DND-41 (cell line): ENCODE results near the gene IL22RA1.

Experiments
- ATAC-seq: fragments of 200-7000 bp; cut with Tn5 transposase; 3 replicates; pipeline ENCODE4 v1.9.1; 2021; ENCODE audit warnings: low read depth; ENCODE audit not compliant: insufficient read depth
- DNase-seq: peaks from one replicate; pipeline ENCODE4 v3.0.0-alpha.2; 2020
- H2AFZ ChIP-seq: 2 replicates; pipeline ENCODE4 v1.6.0; 2012; ENCODE audit warnings: low read depth, low read length
- H3K27ac ChIP-seq: 2 replicates; pipeline ENCODE4 v1.5.1; 2012; ENCODE audit warnings: low read length, inconsistent platforms
- H3K27me3 ChIP-seq: fragments of 200-600 bp; sonication (generic); 2 replicates; pipeline ENCODE4 v1.6.0; 2012; ENCODE audit warnings: low read length, mild to moderate bottlenecking, inconsistent platforms; ENCODE audit not compliant: insufficient read depth, poor library complexity
- H3K36me3 ChIP-seq: 2 replicates; pipeline ENCODE4 v1.5.1; 2012; ENCODE audit warnings: low read length, inconsistent platforms; ENCODE audit not compliant: insufficient read depth
- H3K4me1 ChIP-seq: 2 replicates; pipeline ENCODE4 v1.5.1; 2012; ENCODE audit warnings: mild to moderate bottlenecking, low read length; ENCODE audit not compliant: insufficient read depth
- H3K4me2 ChIP-seq: 2 replicates; pipeline ENCODE4 v1.6.0; 2012; ENCODE audit warnings: mild to moderate bottlenecking, moderate library complexity, low read length, inconsistent platforms; ENCODE audit not compliant: insufficient read depth
- H3K4me3 ChIP-seq, 2 experiments: fragments of 200-600 bp in 1 of 2; shearing (Covaris generic) in 1 of 2; 2 replicates each; pipeline ENCODE4 v1.5.1; 2012 to 2016; ENCODE audit warnings: inconsistent platforms in 2 of 2, low read length in 2 of 2, mild to moderate bottlenecking in 2 of 2, low read depth in 1 of 2, moderate library complexity in 1 of 2
- H3K79me2 ChIP-seq: 2 replicates; pipeline ENCODE4 v1.6.0; 2012; ENCODE audit warnings: low read length, inconsistent platforms; ENCODE audit not compliant: insufficient read depth
- H3K9ac ChIP-seq: 2 replicates; pipeline ENCODE4 v1.6.0; 2012; ENCODE audit warnings: low read depth, mild to moderate bottlenecking, inconsistent platforms, low read length, moderate library complexity
- H3K9me3 ChIP-seq: 2 replicates; pipeline ENCODE4 v1.5.1; 2012; ENCODE audit warnings: low read length, moderate library complexity, mild to moderate bottlenecking, inconsistent platforms; ENCODE audit not compliant: insufficient read depth, severe bottlenecking
- H4K20me1 ChIP-seq: 2 replicates; pipeline ENCODE4 v1.6.0; 2012; ENCODE audit warnings: low read length; ENCODE audit not compliant: insufficient read depth
- EZH2 ChIP-seq: IDR thresholded peaks from 3 replicates; pipeline ENCODE4 v1.6.1; 2012; ENCODE audit warnings: borderline replicate concordance, low read depth, mild to moderate bottlenecking, moderate library complexity, low read length, inconsistent platforms; ENCODE audit not compliant: severe bottlenecking
- TF ChIP-seq, protein P1 (sequence below): IDR thresholded peaks from 2 replicates; pipeline ENCODE4 v1.5.1; 2012; ENCODE audit warnings: borderline replicate concordance, low read length, moderate library complexity, mild to moderate bottlenecking; ENCODE audit not compliant: poor library complexity, severe bottlenecking; ENCODE audit errors: extremely low read depth

IL22RA1 gene

DNA sequence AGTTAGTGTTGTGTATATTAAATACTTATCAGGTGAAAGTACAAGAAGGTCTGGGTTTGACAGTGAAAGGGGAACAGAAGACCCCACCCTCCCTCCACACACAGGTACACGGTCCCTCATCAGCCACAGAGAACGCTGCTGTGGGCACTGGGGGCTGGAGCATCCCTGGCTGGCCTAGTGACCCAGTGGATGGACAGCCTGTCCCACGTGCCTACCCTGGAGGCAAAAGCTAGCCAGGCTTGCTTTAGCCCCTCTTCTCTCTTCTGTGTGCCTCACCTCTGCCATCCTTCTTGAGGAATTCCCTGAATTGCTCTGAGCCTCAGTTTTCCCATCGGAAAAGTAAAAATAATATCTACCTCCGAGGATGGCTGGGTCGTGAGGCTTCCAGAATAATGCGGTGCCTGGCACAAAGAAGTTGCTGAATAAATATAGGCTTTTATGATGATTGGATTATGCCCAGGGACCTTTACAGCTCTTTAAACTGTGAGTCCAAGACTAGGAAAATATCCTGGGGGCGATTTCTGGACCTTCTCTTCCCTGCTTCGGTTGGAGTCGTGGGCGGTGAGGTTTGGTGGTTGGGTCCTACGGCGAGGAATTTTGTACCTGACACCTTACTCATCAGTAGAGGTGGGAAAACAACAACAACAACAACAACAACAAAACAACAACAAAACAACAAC lies 43.2 kb upstream of the IL22RA1 start:
- H3K9me3 ChIP-seq = no peaks in the 10 kb centered on the region
- ATAC-seq = no peak
- no peaks in the 10 kb centered on the region for H3K4me1 ChIP-seq
- H3K79me2 ChIP-seq = no peaks in the 10 kb centered on the region
- H3K27me3 ChIP-seq = peaks cover 12% of the 10 kb centered on the region
- H3K4me2 ChIP-seq = no peak overlapping the region
- TF ChIP-seq, protein P1, sequence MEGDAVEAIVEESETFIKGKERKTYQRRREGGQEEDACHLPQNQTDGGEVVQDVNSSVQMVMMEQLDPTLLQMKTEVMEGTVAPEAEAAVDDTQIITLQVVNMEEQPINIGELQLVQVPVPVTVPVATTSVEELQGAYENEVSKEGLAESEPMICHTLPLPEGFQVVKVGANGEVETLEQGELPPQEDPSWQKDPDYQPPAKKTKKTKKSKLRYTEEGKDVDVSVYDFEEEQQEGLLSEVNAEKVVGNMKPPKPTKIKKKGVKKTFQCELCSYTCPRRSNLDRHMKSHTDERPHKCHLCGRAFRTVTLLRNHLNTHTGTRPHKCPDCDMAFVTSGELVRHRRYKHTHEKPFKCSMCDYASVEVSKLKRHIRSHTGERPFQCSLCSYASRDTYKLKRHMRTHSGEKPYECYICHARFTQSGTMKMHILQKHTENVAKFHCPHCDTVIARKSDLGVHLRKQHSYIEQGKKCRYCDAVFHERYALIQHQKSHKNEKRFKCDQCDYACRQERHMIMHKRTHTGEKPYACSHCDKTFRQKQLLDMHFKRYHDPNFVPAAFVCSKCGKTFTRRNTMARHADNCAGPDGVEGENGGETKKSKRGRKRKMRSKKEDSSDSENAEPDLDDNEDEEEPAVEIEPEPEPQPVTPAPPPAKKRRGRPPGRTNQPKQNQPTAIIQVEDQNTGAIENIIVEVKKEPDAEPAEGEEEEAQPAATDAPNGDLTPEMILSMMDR = no peak
- no peak for TF ChIP-seq EZH2
- no peak overlapping the region for H3K27ac ChIP-seq
- H3K36me3 ChIP-seq = no peaks in the 10 kb centered on the region
- H4K20me1 ChIP-seq = no peaks in the 10 kb centered on the region
- H3K4me3 ChIP-seq = no peak overlapping the region
- H2AFZ ChIP-seq = no peak overlapping the region
- H3K9ac ChIP-seq = no peak overlapping the region
- DNase-seq = no peak

DNA sequence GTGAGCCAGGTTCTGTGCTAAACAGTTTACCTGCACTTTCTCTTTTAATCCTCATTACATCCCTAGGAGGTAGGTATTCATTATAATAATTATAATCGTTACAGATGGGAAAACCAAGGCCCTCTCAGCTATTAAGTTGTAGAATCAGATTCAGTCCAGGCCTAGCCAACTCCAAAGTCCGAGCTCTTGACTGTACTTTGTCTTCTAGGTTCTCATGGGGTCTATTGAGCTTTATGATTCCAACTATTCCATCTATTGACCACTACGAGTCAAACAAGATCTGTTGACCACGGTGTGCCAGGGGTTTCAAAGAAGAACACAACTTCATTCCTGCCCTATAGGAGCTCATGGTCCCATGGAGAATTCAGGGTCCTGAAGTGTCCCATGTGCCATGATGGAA lies 42.1 kb upstream of the IL22RA1 start:
- no peak for TF ChIP-seq EZH2
- TF ChIP-seq, protein P1 = no peak
- H3K9me3 ChIP-seq = no peaks in the 10 kb centered on the region
- no peak overlapping the region for H2AFZ ChIP-seq
- no peak for DNase-seq
- no peaks in the 10 kb centered on the region for H3K4me1 ChIP-seq
- no peak overlapping the region for H3K27ac ChIP-seq
- no peaks in the 10 kb centered on the region for H4K20me1 ChIP-seq
- H3K4me2 ChIP-seq = no peak overlapping the region
- no peaks in the 10 kb centered on the region for H3K36me3 ChIP-seq
- H3K4me3 ChIP-seq = no peak overlapping the region
- peaks cover 12% of the 10 kb centered on the region for H3K27me3 ChIP-seq
- no peak overlapping the region for H3K9ac ChIP-seq
- no peaks in the 10 kb centered on the region for H3K79me2 ChIP-seq
- ATAC-seq = no peak

DNA sequence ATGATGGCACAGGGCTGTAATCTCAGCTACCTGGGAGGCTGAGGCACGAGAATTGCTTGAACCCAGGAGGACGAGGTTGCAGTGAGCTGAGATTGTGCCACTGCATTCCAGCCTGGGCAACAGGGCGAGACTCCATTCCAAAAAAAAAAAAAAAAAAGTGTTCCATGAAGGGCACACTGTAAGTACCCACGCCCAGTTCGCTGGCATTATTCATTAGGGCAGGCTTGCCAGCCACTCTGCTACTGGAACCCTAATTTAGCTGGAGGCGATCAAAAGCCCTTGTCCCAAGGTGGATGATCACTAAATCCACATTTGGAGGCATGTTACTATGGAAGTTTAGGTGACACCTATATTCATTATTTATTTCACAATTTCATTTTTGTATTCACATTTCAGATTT lies 39.1 kb upstream of the IL22RA1 start:
- no peak for DNase-seq
- Histone ChIP-seq H3K36me3 (no peaks in the 10 kb centered on the region), H3K27me3 (peaks cover 12% of the 10 kb centered on the region), H3K27ac (no peak overlapping the region), H3K9me3 (no peaks in the 10 kb centered on the region), H3K79me2 (no peaks in the 10 kb centered on the region), H3K4me3 (no peak overlapping the region), H2AFZ (no peak overlapping the region), H3K4me2 (no peak overlapping the region), H4K20me1 (no peaks in the 10 kb centered on the region), H3K4me1 (no peaks in the 10 kb centered on the region), H3K9ac (no peak overlapping the region)
- ATAC-seq = no peak
- TF ChIP-seq EZH2 = no peak
- TF ChIP-seq, protein P1 = no peak

- H3K4me1 ChIP-seq = no peaks in the 10 kb centered on the region
- no peak overlapping the region for H2AFZ ChIP-seq
- H4K20me1 ChIP-seq = no peaks in the 10 kb centered on the region
- H3K79me2 ChIP-seq = no peaks in the 10 kb centered on the region
- H3K4me2 ChIP-seq = no peak overlapping the region
- no peak overlapping the region for H3K27ac ChIP-seq
- peaks cover 9% of the 10 kb centered on the region for H3K27me3 ChIP-seq
- H3K36me3 ChIP-seq = no peaks in the 10 kb centered on the region
- no peak overlapping the region for H3K4me3 ChIP-seq
- H3K9ac ChIP-seq = no peak overlapping the region
- no peak for TF ChIP-seq EZH2
- TF ChIP-seq, protein P1 = no peak
- no peaks in the 10 kb centered on the region for H3K9me3 ChIP-seq
- ATAC-seq (no peak), DNase-seq (no peak)
Observed at GRCh38 chr1:24181619-24182018, 38.7 kb upstream of the IL22RA1 start.
